GM19395 (cell line): ENCODE results near the gene STT3A.
A peak's percentile ranks its signal among the peaks of the same experiment; 100 is the strongest.

Experiments used
- ATAC-seq: cut with Tn5 transposase; IDR thresholded peaks from one replicate; pipeline ENCODE4 v1.9.1; 2021; ENCODE audit warnings: mild to moderate bottlenecking, moderate library complexity; ENCODE audit not compliant: unreplicated experiment

Gene STT3A

DNA sequence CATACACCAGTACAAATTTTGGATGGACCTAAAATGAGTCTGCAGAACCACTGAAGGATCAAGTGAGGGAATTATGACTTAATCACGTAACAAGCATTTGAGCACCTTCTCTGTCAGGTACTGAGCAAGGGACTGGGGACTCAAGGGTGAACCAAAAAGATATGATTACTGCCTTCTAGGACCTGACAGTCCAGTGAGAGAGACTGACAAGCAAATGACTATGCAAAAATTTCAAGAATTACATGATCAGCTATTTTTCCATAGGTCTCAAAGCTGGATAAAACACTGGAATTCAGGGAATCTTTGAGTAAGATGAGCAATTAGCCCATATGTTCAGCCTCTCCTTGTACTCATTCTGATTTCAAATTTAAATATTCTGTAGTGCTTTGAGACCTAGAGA, 5.2 kb upstream of the STT3A start:
- ATAC-seq: no peak

DNA sequence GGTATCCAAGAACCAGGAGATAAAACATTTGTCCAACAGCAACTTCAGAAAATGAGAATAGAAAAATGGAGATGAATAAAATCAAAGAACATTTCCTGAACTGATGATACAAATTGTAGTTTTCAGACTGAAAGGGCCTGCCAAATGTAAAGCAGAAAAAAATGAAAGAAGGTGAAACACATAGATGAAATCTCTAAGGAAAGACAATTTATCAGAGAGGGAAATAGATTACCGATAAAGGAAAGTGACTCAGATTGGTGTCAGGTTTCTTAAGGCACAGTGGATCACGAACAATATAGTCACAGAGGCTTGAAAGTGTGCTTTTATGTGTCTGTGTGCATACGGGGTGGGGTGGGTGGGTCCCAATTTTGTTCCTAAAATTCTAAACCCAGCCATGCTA, 4.1 kb upstream of the STT3A start:
- ATAC-seq: no peak

- peak; percentile 37 for ATAC-seq
Measured at GRCh38 chr11:125591649-125592304, 875 bp upstream of the STT3A start.

- ATAC-seq: no peak
Measured at GRCh38 chr11:125593114-125593820, 615 bp downstream of the STT3A start.

- no peak for ATAC-seq
Measured at GRCh38 chr11:125594958-125595357, 2.3 kb downstream of the STT3A start.

GRCh38 chr11:125600663-125601062, 8.0 kb downstream of the STT3A start:
- no peak for ATAC-seq

- ATAC-seq: no peak
Measured at GRCh38 chr11:125603207-125603606, 10.6 kb downstream of the STT3A start.

DNA sequence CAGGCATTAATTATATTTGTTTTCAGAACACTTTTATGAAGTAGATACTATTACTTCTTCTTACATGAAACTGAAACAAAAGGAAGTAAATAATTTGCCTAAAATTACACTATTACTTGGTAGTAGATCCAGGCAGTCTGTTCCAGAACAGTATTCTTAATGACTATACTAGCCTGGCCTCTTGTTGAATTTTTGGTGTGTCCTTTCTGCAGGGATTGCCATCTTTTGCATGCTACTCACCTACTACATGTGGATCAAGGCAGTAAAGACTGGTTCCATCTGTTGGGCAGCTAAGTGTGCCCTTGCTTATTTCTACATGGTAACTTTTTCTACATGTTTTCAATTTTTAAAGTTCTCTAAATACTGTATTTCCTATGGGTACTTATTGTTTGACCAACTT, 12.8 kb downstream of the STT3A start:
- no peak for ATAC-seq

DNA sequence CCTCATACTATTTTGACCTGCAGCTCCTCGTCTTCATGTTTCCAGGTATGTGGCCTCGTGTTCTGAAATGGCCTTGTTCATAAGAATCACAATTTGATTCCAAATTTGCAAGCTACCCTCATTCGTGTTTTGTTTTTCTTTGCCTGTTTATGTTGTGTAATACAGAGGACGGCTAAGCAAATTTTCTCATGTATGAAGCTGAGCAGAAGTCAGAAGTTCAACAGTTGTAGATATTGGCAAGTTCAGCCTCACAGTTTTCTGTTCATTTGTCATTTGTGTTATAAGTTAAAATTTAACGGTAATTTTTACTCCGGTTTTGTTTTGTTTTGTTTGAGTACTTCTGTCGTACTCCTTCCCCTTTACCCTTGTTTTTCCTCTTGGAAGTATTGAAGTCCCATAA, 16.9 kb downstream of the STT3A start:
- no peak for ATAC-seq

- no peak for ATAC-seq
Measured at GRCh38 chr11:125618383-125618782, 25.7 kb downstream of the STT3A start.

DNA sequence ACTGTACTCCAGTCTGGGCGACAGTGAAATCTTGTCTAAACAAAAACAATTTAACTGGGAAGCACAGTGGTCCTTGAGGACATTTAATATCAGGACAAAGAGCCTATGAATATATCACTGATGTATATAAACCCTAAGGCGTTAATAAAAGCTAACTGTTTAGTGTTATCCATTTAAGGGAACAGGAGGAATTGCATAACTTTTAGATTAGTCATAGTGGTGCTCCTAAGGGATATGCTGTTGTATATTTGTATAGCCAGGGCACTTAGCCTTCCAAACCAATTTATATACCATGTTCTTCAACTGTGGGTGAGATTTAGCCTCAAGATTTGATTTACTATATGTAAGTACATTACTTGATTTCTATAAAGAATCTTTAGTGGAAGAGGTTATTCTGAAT, 29.3 kb downstream of the STT3A start:
- no peak for ATAC-seq

GRCh38 chr11:125623064-125623463, 30.4 kb downstream of the STT3A start:
- no peak for ATAC-seq

DNA sequence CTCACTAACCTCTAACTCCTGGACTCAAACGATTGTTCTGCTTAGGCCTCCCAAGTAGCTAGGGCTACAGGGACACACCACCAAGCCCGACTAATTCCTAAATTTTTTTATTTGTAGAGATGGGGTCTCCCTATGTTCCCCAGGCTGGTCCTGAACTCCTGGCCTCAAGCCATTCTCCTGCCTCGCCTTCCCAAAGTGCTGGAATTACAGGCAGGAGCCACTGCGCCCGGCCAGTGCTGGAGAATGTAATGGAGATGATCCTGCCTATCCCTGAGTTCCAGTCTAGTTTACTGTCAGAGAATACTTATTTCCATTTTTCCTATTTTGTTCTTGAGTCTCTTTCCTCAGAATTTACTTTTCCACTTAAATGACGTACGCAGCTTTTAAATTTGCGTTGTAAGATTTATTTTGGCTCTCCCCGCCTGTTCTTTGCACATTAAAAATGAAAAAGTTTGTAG, 32.1 kb downstream of the STT3A start, which contains the start of gene CHEK1:
TSS of gene CHEK1 (plus strand) at position 408 of the 458 bp plus-strand sequence. CDS start 1,606 bp downstream, outside the sequence.
- ATAC-seq: no peak

- peak; percentile 41 for ATAC-seq
Measured at GRCh38 chr11:125625225-125625629, 32.6 kb downstream of the STT3A start.

DNA sequence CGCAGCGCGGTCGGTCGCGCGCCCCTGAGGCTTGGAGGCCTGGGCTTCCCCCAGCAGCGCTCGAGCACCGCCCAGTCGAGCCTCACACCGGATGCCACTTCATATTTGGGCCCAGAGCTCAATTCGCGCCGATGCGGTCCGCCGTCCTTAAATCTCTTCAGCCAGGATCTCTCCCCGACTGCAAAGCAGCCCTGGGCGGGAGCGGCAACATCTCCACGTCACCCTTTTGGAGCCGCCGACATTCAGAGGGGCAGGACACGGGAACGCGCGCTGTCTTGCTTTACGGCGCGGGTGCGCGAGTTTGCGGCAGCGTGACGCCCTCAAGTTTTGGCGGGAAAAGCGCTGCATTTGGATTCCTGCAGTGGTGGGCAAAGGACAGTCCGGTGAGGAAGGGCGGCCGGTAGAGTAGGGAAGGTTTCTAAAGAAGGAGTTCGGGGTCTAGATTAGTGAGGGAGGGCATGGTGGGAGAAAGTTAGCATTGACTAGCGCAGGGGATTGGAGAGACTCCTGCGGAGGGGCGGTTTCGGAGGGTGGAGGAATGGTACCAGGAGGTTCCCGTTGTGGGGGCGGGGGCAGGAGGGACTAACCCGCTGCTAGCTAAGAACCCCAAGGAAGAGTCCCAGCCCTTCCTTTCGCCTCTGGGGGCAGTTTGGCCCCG, 33.1 kb downstream of the STT3A start:
- ATAC-seq: peak; percentile 85

- peak; percentile 43 for ATAC-seq
Measured at GRCh38 chr11:125626288-125626950, 33.8 kb downstream of the STT3A start.

- no peak for ATAC-seq
Measured at GRCh38 chr11:125627236-125627910, 34.7 kb downstream of the STT3A start.

DNA sequence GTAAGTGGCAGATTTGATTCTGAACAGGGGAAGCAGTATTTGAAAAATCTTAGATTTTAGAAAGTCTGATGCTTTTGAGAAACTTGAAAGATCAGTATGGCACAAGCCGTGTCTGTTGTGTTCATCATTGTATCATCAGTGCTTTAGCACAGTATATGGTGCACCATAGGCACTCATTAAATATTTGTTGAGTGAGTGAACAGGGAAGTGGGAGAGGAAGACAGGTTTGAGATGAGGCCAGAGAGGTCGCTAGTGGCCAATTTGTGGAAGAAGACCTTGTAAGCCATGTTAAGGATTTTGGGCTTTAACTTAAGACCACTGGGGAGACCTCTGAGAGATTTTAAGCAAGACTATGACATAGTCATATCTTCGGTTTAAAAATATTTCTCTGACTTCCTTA, 45.2 kb downstream of the STT3A start:
- no peak for ATAC-seq

DNA sequence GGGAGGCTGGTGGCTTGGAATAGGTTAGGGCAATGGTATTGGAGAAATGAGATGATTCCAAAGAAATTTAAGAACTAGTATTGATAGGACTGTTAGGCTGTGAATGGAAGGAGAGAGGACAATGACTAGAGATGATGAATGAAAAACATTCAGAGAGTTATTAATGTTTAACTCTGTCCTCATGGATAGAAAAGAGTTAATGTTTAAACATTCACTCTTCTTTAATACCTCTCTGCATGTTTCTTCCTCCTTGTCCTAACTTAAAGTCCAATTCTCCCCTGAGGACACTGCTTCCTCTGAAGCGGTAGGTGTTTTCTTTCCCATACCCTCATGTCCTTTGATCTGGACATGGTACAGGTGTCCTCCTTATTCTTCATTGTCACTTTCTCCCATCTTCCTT, 45.7 kb downstream of the STT3A start:
- ATAC-seq: no peak

DNA sequence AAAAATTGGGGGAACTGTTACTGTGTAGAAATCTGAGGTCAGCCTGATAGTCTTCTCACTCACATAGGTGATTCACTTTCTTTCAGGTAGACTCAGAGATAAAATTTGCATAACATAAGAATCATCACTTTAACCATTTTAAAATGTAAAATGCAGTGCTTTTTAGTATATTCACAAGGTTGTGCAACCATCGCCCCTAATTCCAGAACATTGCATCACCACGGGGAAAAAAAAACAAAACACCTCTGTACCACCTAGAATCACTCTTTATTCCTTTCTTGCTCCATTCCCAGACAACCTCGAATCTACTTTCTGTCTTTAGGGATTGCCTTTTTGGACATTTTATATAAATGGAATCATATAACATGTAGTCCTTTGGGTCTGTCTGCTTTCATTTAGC, 53.2 kb downstream of the STT3A start:
- ATAC-seq: no peak
